ENCODE data around the gene ASNSD1. TPM values are rescaled to one million over a fixed set of nuclear protein-coding genes. Genes with fewer than 3 reads are reported as not detected.

Gene ASNSD1
- 10 to 100 TPM; 36.9 to 39.4 TPM for total RNA-seq

GRCh38 chr2:189661148-189661956, at the start of gene ASNSD1:
Gene ASNSD1 (plus strand): TSS chr2:189661459. CDS start chr2:189666133, 4,674 bp downstream.
- H3K4me3 Mint-ChIP-seq: no peak within 1 kb of the TSS
- ATAC-seq (peak; percentile 91), DNase-seq (peak; percentile 98)
- peaks cover 48% of the 10 kb centered on the region for H3K4me1 Mint-ChIP-seq (ENCODE audit: low read depth)
- H3K27me3 Mint-ChIP-seq (ENCODE audit: low read depth): no peaks in the 10 kb centered on the region
- H3K27ac Mint-ChIP-seq: no peak within 1 kb of the TSS
- H3K9me3 Mint-ChIP-seq (ENCODE audit: insufficient read depth): no peaks in the 10 kb centered on the region
- ChIA-PET POLR2A (interaction anchor here (0.6 to 2.6 kb wide), 4 partner anchors 10 to 123 kb away, joined by 3 to 19 read pairs (median 6); partner anchors contain the start of genes ORMDL1, OSGEPL1 and PMS1), CTCF (interaction anchor here (0.5 to 8.5 kb wide), 26 partner anchors 11 to 221 kb away, joined by 3 to 136 read pairs (median 3); partner anchors contain the start of genes ANKAR, ORMDL1, OSGEPL1 and PMS1)
- peaks cover 18% of the 10 kb centered on the region for H3K36me3 Mint-ChIP-seq (ENCODE audit: low read depth)

- Mint-ChIP-seq H3K27ac (no peak overlapping the region), H3K27me3 (ENCODE audit: low read depth) (no peaks in the 10 kb centered on the region), H3K9me3 (ENCODE audit: insufficient read depth) (no peaks in the 10 kb centered on the region), H3K4me3 (no peak overlapping the region), H3K4me1 (ENCODE audit: low read depth) (no peaks in the 10 kb centered on the region), H3K36me3 (ENCODE audit: low read depth) (no peaks in the 10 kb centered on the region)
- ATAC-seq: no peak
- no peak for DNase-seq
- CTCF ChIA-PET: no interaction called here
- POLR2A ChIA-PET: no interaction called here
Observed at GRCh38 chr2:189613077-189613636, 48.1 kb upstream of the ASNSD1 start.

GRCh38 chr2:189613650-189614420, 47.4 kb upstream of the ASNSD1 start:
- no peaks in the 10 kb centered on the region for H3K36me3 Mint-ChIP-seq (ENCODE audit: low read depth)
- H3K9me3 Mint-ChIP-seq (ENCODE audit: insufficient read depth): no peaks in the 10 kb centered on the region
- no peaks in the 10 kb centered on the region for H3K27me3 Mint-ChIP-seq (ENCODE audit: low read depth)
- ChIA-PET CTCF (no interaction called here), POLR2A (no interaction called here)
- no peak overlapping the region for H3K27ac Mint-ChIP-seq
- no peak for ATAC-seq
- H3K4me3 Mint-ChIP-seq: no peak overlapping the region
- DNase-seq: no peak
- H3K4me1 Mint-ChIP-seq (ENCODE audit: low read depth): no peaks in the 10 kb centered on the region

GRCh38 chr2:189614585-189614984, 46.7 kb upstream of the ASNSD1 start:
- Mint-ChIP-seq H3K4me1 (ENCODE audit: low read depth) (no peaks in the 10 kb centered on the region), H3K4me3 (no peak overlapping the region), H3K36me3 (ENCODE audit: low read depth) (no peaks in the 10 kb centered on the region), H3K27me3 (ENCODE audit: low read depth) (no peaks in the 10 kb centered on the region), H3K9me3 (ENCODE audit: insufficient read depth) (no peaks in the 10 kb centered on the region), H3K27ac (no peak overlapping the region)
- ChIA-PET POLR2A (no interaction called here), CTCF (no interaction called here)
- DNase-seq (no peak), ATAC-seq (no peak)

- Mint-ChIP-seq H3K4me3 (no peak overlapping the region), H3K27ac (no peak overlapping the region), H3K36me3 (ENCODE audit: low read depth) (no peaks in the 10 kb centered on the region), H3K9me3 (ENCODE audit: insufficient read depth) (no peaks in the 10 kb centered on the region), H3K4me1 (ENCODE audit: low read depth) (no peaks in the 10 kb centered on the region), H3K27me3 (ENCODE audit: low read depth) (no peaks in the 10 kb centered on the region)
- ATAC-seq (no peak), DNase-seq (no peak)
- CTCF ChIA-PET: no interaction called here
- POLR2A ChIA-PET: no interaction called here
Observed at GRCh38 chr2:189618197-189618596, 43.1 kb upstream of the ASNSD1 start.

GRCh38 chr2:189621781-189622180, 39.5 kb upstream of the ASNSD1 start:
- Mint-ChIP-seq H3K4me1 (ENCODE audit: low read depth) (peaks cover 11% of the 10 kb centered on the region), H3K4me3 (no peak overlapping the region), H3K36me3 (ENCODE audit: low read depth) (no peaks in the 10 kb centered on the region), H3K27ac (no peak overlapping the region), H3K9me3 (ENCODE audit: insufficient read depth) (no peaks in the 10 kb centered on the region), H3K27me3 (ENCODE audit: low read depth) (no peaks in the 10 kb centered on the region)
- DNase-seq (no peak), ATAC-seq (no peak)
- POLR2A ChIA-PET: no interaction called here
- CTCF ChIA-PET: no interaction called here

GRCh38 chr2:189623049-189623448, 38.2 kb upstream of the ASNSD1 start:
- H3K9me3 Mint-ChIP-seq (ENCODE audit: insufficient read depth): no peaks in the 10 kb centered on the region
- H3K36me3 Mint-ChIP-seq (ENCODE audit: low read depth): no peaks in the 10 kb centered on the region
- no peak for DNase-seq
- POLR2A ChIA-PET: no interaction called here
- no peak for ATAC-seq
- no peak overlapping the region for H3K4me3 Mint-ChIP-seq
- CTCF ChIA-PET: interaction anchor here (0.9 to 1.3 kb wide), 2 partner anchors 10 to 36 kb away, joined by 4 read pairs; no protein-coding TSS in a partner anchor
- H3K4me1 Mint-ChIP-seq (ENCODE audit: low read depth): peaks cover 11% of the 10 kb centered on the region
- no peak overlapping the region for H3K27ac Mint-ChIP-seq
- no peaks in the 10 kb centered on the region for H3K27me3 Mint-ChIP-seq (ENCODE audit: low read depth)

GRCh38 chr2:189624648-189625355, 36.5 kb upstream of the ASNSD1 start:
- Mint-ChIP-seq H3K27me3 (ENCODE audit: low read depth) (no peaks in the 10 kb centered on the region), H3K4me1 (ENCODE audit: low read depth) (peaks cover 11% of the 10 kb centered on the region), H3K9me3 (ENCODE audit: insufficient read depth) (no peaks in the 10 kb centered on the region), H3K4me3 (no peak overlapping the region), H3K27ac (no peak overlapping the region), H3K36me3 (ENCODE audit: low read depth) (no peaks in the 10 kb centered on the region)
- ATAC-seq: no peak
- ChIA-PET POLR2A (interaction anchor here (0.8 kb wide), 1 partner anchor 8 kb away, joined by 4 read pairs; no protein-coding TSS in a partner anchor), CTCF (no interaction called here)
- no peak for DNase-seq

- Mint-ChIP-seq H3K9me3 (ENCODE audit: insufficient read depth) (no peaks in the 10 kb centered on the region), H3K36me3 (ENCODE audit: low read depth) (no peaks in the 10 kb centered on the region), H3K4me3 (no peak overlapping the region), H3K27ac (no peak overlapping the region), H3K4me1 (ENCODE audit: low read depth) (peaks cover 11% of the 10 kb centered on the region), H3K27me3 (ENCODE audit: low read depth) (peaks cover 1% of the 10 kb centered on the region)
- ChIA-PET POLR2A (interaction anchor here (0.8 kb wide), 1 partner anchor 9 kb away, joined by 4 read pairs; no protein-coding TSS in a partner anchor), CTCF (no interaction called here)
- ATAC-seq: no peak
- no peak for DNase-seq
Observed at GRCh38 chr2:189625636-189626035, 35.6 kb upstream of the ASNSD1 start.

GRCh38 chr2:189627789-189628188, 33.5 kb upstream of the ASNSD1 start:
- Mint-ChIP-seq H3K36me3 (ENCODE audit: low read depth) (no peaks in the 10 kb centered on the region), H3K27ac (no peak overlapping the region), H3K4me1 (ENCODE audit: low read depth) (peaks cover 11% of the 10 kb centered on the region), H3K27me3 (ENCODE audit: low read depth) (peaks cover 2% of the 10 kb centered on the region), H3K4me3 (no peak overlapping the region), H3K9me3 (ENCODE audit: insufficient read depth) (no peaks in the 10 kb centered on the region)
- DNase-seq (no peak), ATAC-seq (no peak)
- POLR2A ChIA-PET: no interaction called here
- CTCF ChIA-PET: no interaction called here

GRCh38 chr2:189628817-189629530, 32.3 kb upstream of the ASNSD1 start:
- no peak overlapping the region for H3K27ac Mint-ChIP-seq
- POLR2A ChIA-PET: interaction anchor here (0.6 kb wide), 1 partner anchor 68 kb away, joined by 3 read pairs; no protein-coding TSS in a partner anchor
- ATAC-seq (no peak), DNase-seq (no peak)
- CTCF ChIA-PET: interaction anchor here (0.9 to 1.1 kb wide), 3 partner anchors 9 to 161 kb away, joined by 3 to 4 read pairs (median 3); no protein-coding TSS in a partner anchor
- no peaks in the 10 kb centered on the region for H3K9me3 Mint-ChIP-seq (ENCODE audit: insufficient read depth)
- peaks cover 11% of the 10 kb centered on the region for H3K4me1 Mint-ChIP-seq (ENCODE audit: low read depth)
- H3K4me3 Mint-ChIP-seq: no peak overlapping the region
- H3K27me3 Mint-ChIP-seq (ENCODE audit: low read depth): peaks cover 2% of the 10 kb centered on the region
- H3K36me3 Mint-ChIP-seq (ENCODE audit: low read depth): no peaks in the 10 kb centered on the region

All from activated CD8-positive, alpha-beta T cell treated with anti-CD3 and anti-CD28 coated beads, Interleukin-2, amount 10 ng/mL, durations not matched to agents 7 days and 5 days (primary cell).